Calu3 (cell line): ENCODE results near the gene CD302. TPM values are rescaled to one million over a fixed set of nuclear protein-coding genes. Genes with fewer than 3 reads are reported as not detected.
A peak's percentile ranks its signal among the peaks of the same experiment; 100 is the strongest.

Source experiments
- Bru-seq: library from RNA; stranded (reverse); fragments of 400-500 nt; gene quantifications from one replicate; lab custom pipeline; 2021; lab: Mats Ljungman, UMichigan
- BruChase-seq, 2 experiments: library from RNA; stranded (reverse); fragments of 400-500 nt; gene quantifications; one replicate each; lab custom pipeline; 2021; lab: Mats Ljungman, UMichigan
- BruUV-seq: library from RNA; stranded (reverse); fragments of 400-500 nt; replicated peaks from 2 replicates; lab custom pipeline; 2021; lab: Mats Ljungman, UMichigan
- CTCF ChIA-PET: fragments of 300-600 bp; sonication (Branson Sonifier 250); formaldehyde crosslinking; loops from one replicate; lab custom pipeline; 2022; ENCODE audit warnings: antibody characterized with exemption; lab: Charles Lee
- DNase-seq: peaks from one replicate; pipeline ENCODE4 v3.0.0; 2022
- H3K27ac Mint-ChIP-seq: one replicate; pipeline ENCODE4 v1.8.0; 2022; ENCODE audit warnings: mixed read lengths; ENCODE audit not compliant: unreplicated experiment
- H3K27me3 Mint-ChIP-seq: one replicate; pipeline ENCODE4 v1.8.0; 2022; ENCODE audit warnings: mixed read lengths; ENCODE audit not compliant: unreplicated experiment
- H3K36me3 Mint-ChIP-seq: one replicate; pipeline ENCODE4 v1.8.0; 2022; ENCODE audit warnings: mild to moderate bottlenecking, moderate library complexity, mixed read lengths; ENCODE audit not compliant: insufficient read depth, unreplicated experiment
- H3K4me1 Mint-ChIP-seq: one replicate; pipeline ENCODE4 v1.8.0; 2022; ENCODE audit warnings: mild to moderate bottlenecking, low read depth, mixed read lengths; ENCODE audit not compliant: unreplicated experiment
- H3K4me3 Mint-ChIP-seq: one replicate; pipeline ENCODE4 v1.8.0; 2022; ENCODE audit warnings: mild to moderate bottlenecking, low read depth, moderate library complexity, mixed read lengths; ENCODE audit not compliant: unreplicated experiment
- H3K9me3 Mint-ChIP-seq: one replicate; pipeline ENCODE4 v1.8.0; 2022; ENCODE audit warnings: low read depth, mixed read lengths; ENCODE audit not compliant: unreplicated experiment
- intact Hi-C: fragments of 100-400 bp; cut with micrococcal nuclease; formaldehyde crosslinking; loops from one replicate; pipeline ENCODE4 v1.10.0; 2022; ENCODE audit not compliant: unreplicated experiment
- long read RNA-seq: library from polyadenylated mRNA; stranded (forward); transcript quantifications from one replicate; pipeline ENCODE4 v2.0.0, GENCODE V29; 2022
- total RNA-seq: library from RNA; stranded (reverse); gene quantifications from 2 replicates; pipeline ENCODE4 v1.2.3, GENCODE V29; 2022
- TF ChIP-seq, protein P1 (sequence below): fragments of 200-600 bp; IDR thresholded peaks from one replicate; pipeline ENCODE4 v1.8.0; 2022; ENCODE audit warnings: antibody characterized with exemption; ENCODE audit not compliant: unreplicated experiment

Gene CD302, protein sequence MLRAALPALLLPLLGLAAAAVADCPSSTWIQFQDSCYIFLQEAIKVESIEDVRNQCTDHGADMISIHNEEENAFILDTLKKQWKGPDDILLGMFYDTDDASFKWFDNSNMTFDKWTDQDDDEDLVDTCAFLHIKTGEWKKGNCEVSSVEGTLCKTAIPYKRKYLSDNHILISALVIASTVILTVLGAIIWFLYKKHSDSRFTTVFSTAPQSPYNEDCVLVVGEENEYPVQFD
- 3.4 and 5.4 TPM in 2 replicates for total RNA-seq
- Bru-seq, nascent RNA, result percentile 49 among the genes with signal in this experiment
- BruChase-seq, experiment 1, labeled RNA remaining after a 6-hour chase, result percentile 85 among the genes with signal in this experiment
- BruChase-seq, experiment 2, labeled RNA remaining after a 2-hour chase, result percentile 69 among the genes with signal in this experiment
- long read RNA-seq, partial matches to known transcripts, result 0 of 4 reads
- long read RNA-seq, other reads (novel, unspliced or antisense), result 1 of 4 reads

DNA sequence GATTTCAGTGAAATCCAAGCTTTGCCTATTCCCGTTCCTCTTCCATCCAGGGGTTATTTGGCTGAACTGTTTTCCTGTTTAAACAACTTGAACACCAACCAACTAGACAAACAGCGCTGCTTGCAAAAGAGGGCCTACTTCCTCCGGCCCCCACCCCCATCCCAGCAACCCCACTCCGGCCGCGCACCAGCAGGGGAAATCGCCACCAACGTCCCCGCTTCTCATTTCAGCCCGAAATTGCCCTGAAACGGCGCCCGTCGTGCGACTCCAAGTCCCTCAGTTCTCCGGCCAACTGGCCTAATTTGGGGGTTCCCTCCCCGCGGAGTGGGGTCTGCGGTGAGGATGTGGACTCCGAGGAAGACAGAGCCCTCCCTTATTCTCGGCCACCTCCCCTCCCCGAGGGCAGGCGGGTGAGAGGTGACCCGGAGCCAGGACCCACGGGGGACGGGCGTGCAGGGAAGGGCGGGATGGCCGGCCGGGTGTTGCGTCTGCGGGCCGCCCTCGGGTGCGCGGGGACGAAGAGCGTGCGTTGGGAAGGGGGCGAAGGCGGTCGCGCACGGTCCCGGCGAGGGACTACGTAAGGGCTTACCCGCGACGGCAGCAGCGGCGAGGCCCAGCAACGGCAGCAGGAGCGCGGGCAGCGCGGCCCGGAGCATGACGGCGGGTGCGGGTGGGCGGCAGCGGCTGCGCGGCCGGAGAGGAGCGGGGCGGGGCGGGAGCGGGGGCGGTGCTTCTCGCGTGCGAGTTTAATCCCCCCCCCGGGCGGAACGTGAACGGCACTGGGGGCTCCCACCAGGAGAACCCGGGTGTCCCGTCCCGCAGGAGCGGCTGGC is at the start of gene CD302:
TSS of gene CD302 (minus strand) at position 666 of the 833 bp plus-strand sequence. CDS start at position 656, 10 bp downstream.
- CTCF ChIA-PET, result no interaction called here

DNA sequence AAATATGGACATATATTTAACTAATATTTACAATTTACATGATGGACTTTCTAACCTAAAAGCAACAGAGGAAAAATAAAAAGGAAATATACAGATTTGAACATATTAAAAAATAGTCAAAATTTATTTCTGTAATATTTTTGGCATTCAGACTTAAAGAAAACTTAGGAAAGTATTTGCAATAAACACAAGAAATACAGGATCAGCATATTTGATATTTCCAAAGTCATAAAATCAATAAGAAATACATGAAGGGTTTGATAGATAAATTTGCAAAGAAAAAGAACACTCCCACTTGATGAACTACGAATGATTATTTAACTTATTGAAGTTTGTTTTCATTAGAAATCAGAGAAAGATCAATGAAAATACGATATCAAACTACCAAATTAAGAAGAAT is 48.6 kb upstream of the CD302 start:
- no TSS peak for BruUV-seq

More for the DNA sequence above, at the start of gene CD302:
- Mint-ChIP-seq H3K9me3 (no peaks in the 10 kb centered on the region), H3K4me3 (peak within 1 kb of the TSS; percentile 82), H3K27me3 (no peaks in the 10 kb centered on the region), H3K27ac (peak within 1 kb of the TSS; percentile 50), H3K4me1 (peaks cover 16% of the 10 kb centered on the region), H3K36me3 (peaks cover 28% of the 10 kb centered on the region)
- intact Hi-C loops, result no loop called here
- peak; percentile 65 for DNase-seq
- BruUV-seq, result TSS peak; percentile 32
- TF ChIP-seq, protein P1, sequence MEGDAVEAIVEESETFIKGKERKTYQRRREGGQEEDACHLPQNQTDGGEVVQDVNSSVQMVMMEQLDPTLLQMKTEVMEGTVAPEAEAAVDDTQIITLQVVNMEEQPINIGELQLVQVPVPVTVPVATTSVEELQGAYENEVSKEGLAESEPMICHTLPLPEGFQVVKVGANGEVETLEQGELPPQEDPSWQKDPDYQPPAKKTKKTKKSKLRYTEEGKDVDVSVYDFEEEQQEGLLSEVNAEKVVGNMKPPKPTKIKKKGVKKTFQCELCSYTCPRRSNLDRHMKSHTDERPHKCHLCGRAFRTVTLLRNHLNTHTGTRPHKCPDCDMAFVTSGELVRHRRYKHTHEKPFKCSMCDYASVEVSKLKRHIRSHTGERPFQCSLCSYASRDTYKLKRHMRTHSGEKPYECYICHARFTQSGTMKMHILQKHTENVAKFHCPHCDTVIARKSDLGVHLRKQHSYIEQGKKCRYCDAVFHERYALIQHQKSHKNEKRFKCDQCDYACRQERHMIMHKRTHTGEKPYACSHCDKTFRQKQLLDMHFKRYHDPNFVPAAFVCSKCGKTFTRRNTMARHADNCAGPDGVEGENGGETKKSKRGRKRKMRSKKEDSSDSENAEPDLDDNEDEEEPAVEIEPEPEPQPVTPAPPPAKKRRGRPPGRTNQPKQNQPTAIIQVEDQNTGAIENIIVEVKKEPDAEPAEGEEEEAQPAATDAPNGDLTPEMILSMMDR, result no peak

DNA sequence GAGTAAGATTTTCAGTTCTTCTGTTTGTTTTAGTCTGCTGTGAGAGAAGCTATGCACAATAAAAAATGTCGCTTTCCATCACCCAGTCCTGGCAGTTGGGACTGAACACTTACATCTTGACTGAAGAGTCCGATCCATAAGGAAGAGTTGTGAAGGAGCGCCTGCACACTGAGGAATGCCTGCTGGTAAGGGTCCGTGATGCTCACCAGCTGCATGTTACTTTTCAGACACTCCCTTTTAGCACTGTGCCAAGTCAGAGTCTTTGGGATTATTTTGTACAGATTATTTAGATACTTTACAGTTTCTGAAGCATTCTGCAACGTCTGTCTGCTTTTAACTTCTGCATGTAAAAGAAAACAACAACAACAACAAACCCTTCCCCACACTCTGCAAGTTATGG is 42.6 kb upstream of the CD302 start:
- Mint-ChIP-seq H3K27ac (no peak overlapping the region), H3K4me1 (no peaks in the 10 kb centered on the region), H3K27me3 (no peaks in the 10 kb centered on the region), H3K4me3 (no peak overlapping the region), H3K36me3 (peaks cover 14% of the 10 kb centered on the region), H3K9me3 (no peaks in the 10 kb centered on the region)
- TF ChIP-seq, protein P1, result no peak
- BruUV-seq, result no TSS peak
- CTCF ChIA-PET, result no interaction called here
- no peak for DNase-seq
- intact Hi-C loops, result no loop called here

More for the DNA sequence above, 48.6 kb upstream of the CD302 start:
- TF ChIP-seq, protein P1, result no peak
- no peaks in the 10 kb centered on the region for H3K4me1 Mint-ChIP-seq
- no peaks in the 10 kb centered on the region for H3K9me3 Mint-ChIP-seq
- DNase-seq, result no peak
- intact Hi-C loops, result no loop called here
- H3K27ac Mint-ChIP-seq, result no peak overlapping the region
- H3K27me3 Mint-ChIP-seq, result no peaks in the 10 kb centered on the region
- CTCF ChIA-PET, result no interaction called here
- no peaks in the 10 kb centered on the region for H3K36me3 Mint-ChIP-seq
- H3K4me3 Mint-ChIP-seq, result no peak overlapping the region

DNA sequence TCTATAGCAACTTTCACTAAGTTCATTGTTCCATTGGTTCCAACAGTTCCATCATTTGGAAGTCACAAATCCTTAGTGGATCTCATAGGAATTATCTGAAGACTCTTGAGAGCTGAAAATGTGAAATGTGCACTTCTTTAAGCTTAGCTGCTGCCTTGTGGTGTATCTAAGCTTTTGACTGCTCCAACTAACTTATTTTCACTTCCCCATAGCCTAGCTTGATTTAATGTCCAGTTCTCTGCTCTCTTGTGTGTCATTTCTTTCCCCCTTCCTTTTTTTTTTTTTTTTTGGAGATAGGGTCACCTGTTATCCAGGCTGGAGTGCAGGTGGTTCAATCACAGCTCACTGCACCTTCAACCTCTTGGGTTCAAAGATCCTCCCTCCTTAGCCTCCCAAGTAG is 34.9 kb upstream of the CD302 start:
- Mint-ChIP-seq H3K36me3 (peaks cover 12% of the 10 kb centered on the region), H3K27ac (no peak overlapping the region), H3K9me3 (no peaks in the 10 kb centered on the region), H3K4me1 (no peaks in the 10 kb centered on the region), H3K27me3 (no peaks in the 10 kb centered on the region), H3K4me3 (no peak overlapping the region)
- BruUV-seq, result no TSS peak
- CTCF ChIA-PET, result no interaction called here
- TF ChIP-seq, protein P1, result no peak
- intact Hi-C loops, result no loop called here
- DNase-seq, result no peak
